Liver (tissue), 9 donors: ENCODE results near the gene ESPN. TPM values are rescaled to one million over a fixed set of nuclear protein-coding genes. Genes with fewer than 3 reads are reported as not detected.
A peak's percentile ranks its signal among the peaks of the same experiment; 100 is the strongest.

Source experiments
- DNase-seq: peaks from one replicate; pipeline ENCODE4 v3.0.0-alpha.2; 2017; ENCODE audit warnings: low spot score
- H3K27ac ChIP-seq, 2 donors: one replicate each; pipeline ENCODE4 v1.7.0; 2013; ENCODE audit warnings: inconsistent platforms in 2 of 2, low read length in 2 of 2, control low read depth in 1 of 2, low read depth in 1 of 2, mild to moderate bottlenecking in 1 of 2
- H3K27me3 ChIP-seq, 4 donors: one replicate each; pipeline versions ENCODE4 v1.6.1 to v1.7.0; 2013; ENCODE audit warnings: low read length in 3 of 4, inconsistent platforms in 1 of 4, mild to moderate bottlenecking in 1 of 4, moderate library complexity in 1 of 4; ENCODE audit not compliant: control insufficient read depth in 4 of 4, insufficient read depth in 4 of 4
- H3K36me3 ChIP-seq, 4 donors: one replicate each; pipeline versions ENCODE4 v1.6.1 to v1.7.0; 2013; ENCODE audit warnings: low read length in 3 of 4, mild to moderate bottlenecking in 3 of 4, low read depth in 1 of 4, moderate library complexity in 1 of 4; ENCODE audit not compliant: control insufficient read depth in 4 of 4, insufficient read depth in 3 of 4
- H3K4me1 ChIP-seq, 4 donors: one replicate each; pipeline versions ENCODE4 v1.6.1 to v1.7.0; 2013; ENCODE audit warnings: low read length in 3 of 4, mild to moderate bottlenecking in 3 of 4, moderate library complexity in 1 of 4; ENCODE audit not compliant: control insufficient read depth in 4 of 4, insufficient read depth in 4 of 4
- H3K4me3 ChIP-seq, 3 donors: one replicate each; pipeline versions ENCODE4 v1.6.1 to v1.7.0; 2013; ENCODE audit warnings: low read length in 3 of 3, control low read depth in 1 of 3, low read depth in 1 of 3, mild to moderate bottlenecking in 1 of 3
- H3K9ac ChIP-seq, 2 donors: one replicate each; pipeline ENCODE4 v1.7.0; 2013; ENCODE audit warnings: low read length in 2 of 2, mild to moderate bottlenecking in 2 of 2, moderate library complexity in 2 of 2, control low read depth in 1 of 2, low read depth in 1 of 2
- H3K9me3 ChIP-seq, 4 donors: one replicate each; pipeline versions ENCODE4 v1.6.1 to v1.7.0; 2013; ENCODE audit warnings: low read length in 3 of 4; ENCODE audit not compliant: control insufficient read depth in 4 of 4
- CTCF ChIP-seq: fragments of 150-350 bp; IDR thresholded peaks from 2 replicates; pipeline ENCODE4 v1.5.1; 2017; ENCODE audit warnings: improper control_type of control experiment, low read depth, low read length; ENCODE audit not compliant: missing input control
- EGR1 ChIP-seq, 2 donors: IDR thresholded peaks; 2 replicates each; pipeline ENCODE4 v1.6.1; 2016 to 2018; ENCODE audit warnings: antibody characterized with exemption in 2 of 2, low read depth in 2 of 2
- FOXA1 ChIP-seq: IDR thresholded peaks from 2 replicates; pipeline ENCODE4 v1.6.1; 2016; ENCODE audit warnings: antibody characterized with exemption
- FOXA2 ChIP-seq: IDR thresholded peaks from 2 replicates; pipeline ENCODE4 v1.6.1; 2016; ENCODE audit warnings: antibody characterized with exemption
- GABPA ChIP-seq, 2 donors: IDR thresholded peaks in 1 of 2; conservative IDR thresholded peaks in 1 of 2; 2 replicates each; pipeline ENCODE4 v1.6.1; 2016; ENCODE audit warnings: antibody characterized with exemption in 2 of 2, mild to moderate bottlenecking in 1 of 2, moderate library complexity in 1 of 2
- HNF4A ChIP-seq, 2 donors: conservative IDR thresholded peaks; 2 replicates each; pipeline ENCODE4 v1.6.1; 2016; ENCODE audit warnings: antibody characterized with exemption in 2 of 2, mild to moderate bottlenecking in 2 of 2
- HNF4G ChIP-seq: IDR thresholded peaks from 2 replicates; pipeline ENCODE4 v1.6.1; 2016; ENCODE audit warnings: antibody characterized with exemption
- JUND ChIP-seq, 2 donors: IDR thresholded peaks; 2 replicates each; pipeline ENCODE4 v1.6.1; 2016; ENCODE audit warnings: antibody characterized with exemption in 2 of 2
- NR2F2 ChIP-seq: IDR thresholded peaks from 2 replicates; pipeline ENCODE4 v1.6.1; 2016; ENCODE audit warnings: antibody characterized with exemption
- RAD21 ChIP-seq, 2 donors: IDR thresholded peaks; 2 replicates each; pipeline ENCODE4 v1.6.1; 2016; ENCODE audit warnings: antibody characterized with exemption in 2 of 2, mild to moderate bottlenecking in 2 of 2
- REST ChIP-seq: IDR thresholded peaks from 2 replicates; pipeline ENCODE4 v1.6.1; 2016; ENCODE audit warnings: antibody characterized with exemption, mild to moderate bottlenecking
- RXRA ChIP-seq, 2 donors: IDR thresholded peaks; 2 replicates each; pipeline ENCODE4 v1.6.1; 2017 to 2018; ENCODE audit warnings: antibody characterized with exemption in 2 of 2, mild to moderate bottlenecking in 1 of 2
- SP1 ChIP-seq: IDR thresholded peaks from 2 replicates; pipeline ENCODE4 v1.6.1; 2018; ENCODE audit warnings: antibody characterized with exemption, mild to moderate bottlenecking
- TAF1 ChIP-seq: conservative IDR thresholded peaks from 2 replicates; pipeline ENCODE4 v1.6.1; 2016; ENCODE audit warnings: antibody characterized with exemption, mild to moderate bottlenecking
- YY1 ChIP-seq: IDR thresholded peaks from 2 replicates; pipeline ENCODE4 v1.6.1; 2016; ENCODE audit warnings: antibody characterized with exemption, mild to moderate bottlenecking
- ZBTB33 ChIP-seq: IDR thresholded peaks from 2 replicates; pipeline ENCODE4 v1.6.1; 2016; ENCODE audit warnings: antibody characterized with exemption
- WGBS: extraction: QIAGEN DNeasy Blood & Tissue Kit; methylation state at CpG from one replicate; pipeline ENCODE4 v1.1.7; 2013; 5-methylcytosine and 5-hydroxymethylcytosine counted together
- polyA plus RNA-seq, 2 donors: library from polyadenylated mRNA; stranded (reverse) in 1 of 2; unstranded in 1 of 2; fragments of 200-250 nt in 1 of 2; fragments of >200 nt in 1 of 2; fragmentation: Nextera tagmentation in 1 of 2; extraction: Ambion mirVana in 1 of 2; gene quantifications; one replicate each; pipeline versions ENCODE4 v1.2.1 to v1.2.3, GENCODE V29; 2013 to 2015
- total RNA-seq, 2 donors: library from RNA; depleted of rRNA; stranded (reverse); fragments of >200 nt; gene quantifications; one replicate each; pipeline ENCODE4 v1.2.3, GENCODE V29; 2014
- TF ChIP-seq, protein P1 (sequence below): IDR thresholded peaks from 2 replicates; pipeline ENCODE4 v1.6.1; 2016; ENCODE audit warnings: antibody characterized with exemption
- donor health status: healthy.
- donor health status: healthy.
- donor health status: healthy.
- donor health status: healthy.
- donor health status: healthy.

The ESPN gene
- total and polyA plus RNA-seq, 4 donors = 61.5 to 103 (median 68.2) TPM

- TF ChIP-seq HNF4A (conservative IDR thresholded peaks at IDR 0.05) (no peak), HNF4G (no peak), REST (no peak), RAD21 (IDR thresholded peaks at IDR 0.05) (no peak), NR2F2 (no peak), GABPA (IDR thresholded peaks at IDR 0.05 in 1 of 2, conservative IDR thresholded peaks at IDR 0.05 in 1 of 2) (no peak), FOXA1 (no peak), ZBTB33 (no peak), EGR1 (IDR thresholded peaks at IDR 0.05; ENCODE audit: low read depth in 2 of 2) (no peak), TAF1 (no peak), SP1 (no peak), JUND (IDR thresholded peaks at IDR 0.05) (no peak), FOXA2 (no peak), YY1 (no peak), CTCF (no peak)
- TF ChIP-seq, protein P1, sequence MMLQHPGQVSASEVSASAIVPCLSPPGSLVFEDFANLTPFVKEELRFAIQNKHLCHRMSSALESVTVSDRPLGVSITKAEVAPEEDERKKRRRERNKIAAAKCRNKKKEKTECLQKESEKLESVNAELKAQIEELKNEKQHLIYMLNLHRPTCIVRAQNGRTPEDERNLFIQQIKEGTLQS = no peak
- Histone ChIP-seq H3K27ac (no peak overlapping the region), H3K4me3 (no peak overlapping the region), H3K4me1 (peaks cover 1 to 11% (median 9%) of the 10 kb centered on the region in 4 donors), H3K36me3 (no peaks in the 10 kb centered on the region), H3K27me3 (peaks cover 0 to 4% (median 0%) of the 10 kb centered on the region in 4 donors), H3K9me3 (no peaks in the 10 kb centered on the region), H3K9ac (no peak overlapping the region)
- 93% methylated on average over 6 of the region's 6 CpGs for WGBS
- no peak for DNase-seq
These were observed 14.8 kb upstream of the ESPN start for GRCh38 chr1:6409733-6410132.

- H3K4me1 ChIP-seq = peaks cover 2 to 11% (median 9%) of the 10 kb centered on the region in 4 donors
- DNase-seq = no peak
- H3K9ac ChIP-seq = no peak overlapping the region
- 67% methylated on average over 13 of the region's 13 CpGs for WGBS
- TF ChIP-seq RAD21 (IDR thresholded peaks at IDR 0.05) = peak in 1 of 2 donors; percentile 29
- TF ChIP-seq SP1 = peak; percentile 48
- TF ChIP-seq FOXA1 = no peak
- no peak for TF ChIP-seq CTCF
- peak in 1 of 2 donors; percentile 28 for TF ChIP-seq RXRA (IDR thresholded peaks at IDR 0.05)
- no peak for TF ChIP-seq NR2F2
- TF ChIP-seq HNF4G = no peak
- peak; percentile 13 to 39 for TF ChIP-seq HNF4A (conservative IDR thresholded peaks at IDR 0.05)
- no peak for TF ChIP-seq YY1
- peak in 1 of 2 donors; percentile 14 for TF ChIP-seq JUND (IDR thresholded peaks at IDR 0.05)
- TF ChIP-seq, protein P1 = peak; percentile 86
- H3K27me3 ChIP-seq = peaks cover 0 to 3% (median 0%) of the 10 kb centered on the region in 4 donors
- H3K4me3 ChIP-seq = no peak overlapping the region
- H3K36me3 ChIP-seq = no peaks in the 10 kb centered on the region
- H3K27ac ChIP-seq = no peak overlapping the region
- H3K9me3 ChIP-seq = no peaks in the 10 kb centered on the region
These were observed 14.2 kb upstream of the ESPN start for GRCh38 chr1:6410248-6410893.
